Mesenchymal stem cell (in vitro differentiated cells and primary cell): ENCODE data around the gene ZFYVE9.

Source experiments
- DNase-seq: peaks from one replicate; pipeline ENCODE4 v3.0.0-alpha.2; 2013
- H2AFZ ChIP-seq: one replicate; pipeline ENCODE4 v1.6.1; 2013; ENCODE audit warnings: low read depth, mild to moderate bottlenecking, control low read depth, inconsistent platforms, low read length, moderate library complexity
- H2AK5ac ChIP-seq: 2 replicates; pipeline ENCODE4 v1.6.1; 2013; ENCODE audit warnings: low read length, moderate library complexity, mild to moderate bottlenecking, inconsistent platforms; ENCODE audit not compliant: severe bottlenecking
- H2BK120ac ChIP-seq: one replicate; pipeline ENCODE4 v1.6.1; 2013; ENCODE audit warnings: low read depth, mild to moderate bottlenecking, inconsistent platforms, low read length, moderate library complexity
- H2BK12ac ChIP-seq, 2 experiments: one replicate each; pipeline ENCODE4 v1.6.1; 2013; ENCODE audit warnings: inconsistent platforms in 2 of 2, low read length in 2 of 2, mild to moderate bottlenecking in 2 of 2, moderate library complexity in 2 of 2, control low read depth in 1 of 2
- H2BK15ac ChIP-seq: one replicate; pipeline ENCODE4 v1.6.1; 2013; ENCODE audit warnings: mild to moderate bottlenecking, low read depth, inconsistent platforms; ENCODE audit not compliant: poor library complexity, severe bottlenecking
- H2BK5ac ChIP-seq: 2 replicates; pipeline ENCODE4 v1.6.1; 2013; ENCODE audit warnings: low read depth, mild to moderate bottlenecking, low read length, control low read depth, inconsistent platforms; ENCODE audit not compliant: poor library complexity, severe bottlenecking
- H3K14ac ChIP-seq, 2 experiments: one replicate each; pipeline ENCODE4 v1.6.1; 2013; ENCODE audit warnings: inconsistent platforms in 2 of 2, low read length in 2 of 2, control low read depth in 1 of 2, mild to moderate bottlenecking in 1 of 2, moderate library complexity in 1 of 2
- H3K18ac ChIP-seq, 2 experiments: one replicate each; pipeline ENCODE4 v1.6.1; 2013; ENCODE audit warnings: inconsistent platforms in 2 of 2, low read length in 2 of 2, control low read depth in 1 of 2, low read depth in 1 of 2, mild to moderate bottlenecking in 1 of 2
- H3K23ac ChIP-seq, 2 experiments: one replicate each; pipeline ENCODE4 v1.6.1; 2013; ENCODE audit warnings: inconsistent platforms in 2 of 2, low read length in 2 of 2, mild to moderate bottlenecking in 2 of 2, moderate library complexity in 2 of 2, control low read depth in 1 of 2
- H3K27ac ChIP-seq: 2 replicates; pipeline ENCODE4 v1.5.1; 2013; ENCODE audit warnings: mild to moderate bottlenecking, moderate library complexity, low read length, control low read depth, inconsistent platforms; ENCODE audit not compliant: poor library complexity, severe bottlenecking
- H3K27me3 ChIP-seq, 2 experiments: 2 replicates each; pipeline versions ENCODE4 v1.6.1 to v1.7.0; 2013; ENCODE audit warnings: low read length in 2 of 2, mild to moderate bottlenecking in 2 of 2, moderate library complexity in 2 of 2, control low read depth in 1 of 2, inconsistent platforms in 1 of 2; ENCODE audit not compliant: control insufficient read depth in 1 of 2, insufficient read depth in 1 of 2
- H3K36me3 ChIP-seq, 2 experiments: 2 replicates each; pipeline versions ENCODE4 v1.6.1 to v1.7.0; 2013; ENCODE audit warnings: low read length in 2 of 2, control low read depth in 1 of 2, inconsistent platforms in 1 of 2, low read depth in 1 of 2, mild to moderate bottlenecking in 1 of 2; ENCODE audit not compliant: insufficient read depth in 2 of 2, control insufficient read depth in 1 of 2
- H3K4ac ChIP-seq, 2 experiments: one replicate each; pipeline ENCODE4 v1.6.1; 2013; ENCODE audit warnings: inconsistent platforms in 2 of 2, low read length in 2 of 2, mild to moderate bottlenecking in 2 of 2, moderate library complexity in 2 of 2, control low read depth in 1 of 2, low read depth in 1 of 2
- H3K4me1 ChIP-seq: 2 replicates; pipeline ENCODE4 v1.6.1; 2013; ENCODE audit warnings: low read depth, low read length, control low read depth; ENCODE audit not compliant: control insufficient read depth, insufficient read depth
- H3K4me2 ChIP-seq: 2 replicates; pipeline ENCODE4 v1.6.1; 2013; ENCODE audit warnings: low read length, mild to moderate bottlenecking, inconsistent platforms; ENCODE audit not compliant: poor library complexity, severe bottlenecking
- H3K4me3 ChIP-seq, 2 experiments: 2 replicates each; pipeline versions ENCODE4 v1.5.1 to v1.7.0; 2013; ENCODE audit warnings: low read length in 2 of 2, mild to moderate bottlenecking in 2 of 2, control low read depth in 1 of 2, low read depth in 1 of 2; ENCODE audit not compliant: insufficient read depth in 1 of 2
- H3K79me1 ChIP-seq: replicated peaks from 2 replicates; pipeline ENCODE4 v1.6.1; 2013; ENCODE audit warnings: mild to moderate bottlenecking, control low read depth, low read length, inconsistent platforms; ENCODE audit not compliant: poor library complexity, severe bottlenecking
- H3K9ac ChIP-seq: 2 replicates; pipeline ENCODE4 v1.7.0; 2013; ENCODE audit warnings: mild to moderate bottlenecking, low read length, moderate library complexity
- H3K9me3 ChIP-seq: 2 replicates; pipeline ENCODE4 v1.7.0; 2013; ENCODE audit warnings: mild to moderate bottlenecking, low read length; ENCODE audit not compliant: control insufficient read depth
- H4K8ac ChIP-seq: one replicate; pipeline ENCODE4 v1.6.1; 2013; ENCODE audit warnings: inconsistent platforms, mild to moderate bottlenecking, low read length, moderate library complexity
- H4K91ac ChIP-seq: one replicate; pipeline ENCODE4 v1.6.1; 2013; ENCODE audit warnings: mild to moderate bottlenecking, low read length, inconsistent platforms
- WGBS: methylation state at CpG from one replicate; pipeline ENCODE4 v1.1.7; 2013; ENCODE audit warnings: mixed read lengths; 5-methylcytosine and 5-hydroxymethylcytosine counted together

Gene ZFYVE9

DNA sequence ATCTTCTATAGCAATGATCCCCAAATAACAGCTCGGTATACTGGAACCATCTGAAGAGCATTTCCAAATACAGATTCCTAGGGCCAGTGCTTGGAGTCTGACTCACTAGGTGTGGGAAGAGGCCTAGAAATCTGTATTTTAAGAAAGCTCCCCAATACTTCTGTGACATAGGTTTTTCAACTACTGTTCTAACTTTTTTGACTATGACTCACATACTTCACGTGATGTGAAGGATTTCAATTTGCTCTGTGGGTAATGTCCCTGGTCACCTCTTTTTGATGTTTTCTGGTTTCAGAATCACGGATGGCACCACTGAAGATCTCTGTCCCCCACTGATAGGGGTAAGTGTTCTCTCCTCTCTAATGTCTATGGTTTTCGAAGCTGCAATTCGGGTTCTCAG lies 251.3 kb downstream of the ZFYVE9 start:
- Histone ChIP-seq H3K23ac (no peak overlapping the region), H2AFZ (no peak overlapping the region), H3K27me3 (no peaks in the 10 kb centered on the region), H3K27ac (no peak overlapping the region), H3K9me3 (no peaks in the 10 kb centered on the region), H2BK12ac (no peak overlapping the region), H2BK5ac (no peak overlapping the region), H3K4me3 (no peak overlapping the region), H3K4me2 (no peak overlapping the region), H2AK5ac (no peak overlapping the region), H3K9ac (no peak overlapping the region), H4K8ac (peak overlapping the region; percentile 30), H3K36me3 (peaks cover 5 to 8% of the 10 kb centered on the region in 2 experiments), H3K14ac (no peak overlapping the region), H3K79me1 (peaks cover 5% of the 10 kb centered on the region), H3K4me1 (no peaks in the 10 kb centered on the region), H4K91ac (no peak overlapping the region), H3K4ac (no peak overlapping the region), H3K18ac (no peak overlapping the region), H2BK120ac (no peak overlapping the region), H2BK15ac (no peak overlapping the region)
- WGBS = 98% methylated on average over 4 of the region's 5 CpGs
- DNase-seq = no peak
